Karpas-422 (cell line): ENCODE results near the gene KMT2C. TPM values are rescaled to one million over a fixed set of nuclear protein-coding genes. Genes with fewer than 3 reads are reported as not detected.
"Not testable (repeated sequence)": the region's sequence is repeated elsewhere in the genome, so short reads cannot be mapped to it uniquely, and the experiment has no call there.

Experiments
- DNase-seq: peaks from one replicate; pipeline ENCODE4 v3.0.0-alpha.2; 2015
- H2AFZ ChIP-seq: fragments of 200-600 bp; sonication (generic); 2 replicates; pipeline ENCODE4 v1.6.1; 2014; ENCODE audit warnings: antibody characterized with exemption, low read length, mixed read lengths
- H3K27ac ChIP-seq: fragments of 200-600 bp; sonication (generic); 2 replicates; pipeline ENCODE4 v1.5.1; 2014; ENCODE audit warnings: mild to moderate bottlenecking, low read length, moderate library complexity
- H3K27me3 ChIP-seq: fragments of 200-600 bp; sonication (generic); 2 replicates; pipeline ENCODE4 v1.6.1; 2014; ENCODE audit warnings: low read length, mixed read lengths
- H3K36me3 ChIP-seq: fragments of 200-600 bp; sonication (generic); 2 replicates; pipeline ENCODE4 v1.6.1; 2014; ENCODE audit warnings: low read length, mixed read lengths; ENCODE audit not compliant: insufficient read depth
- H3K4me1 ChIP-seq: fragments of 200-600 bp; sonication (generic); 2 replicates; pipeline ENCODE4 v1.6.1; 2014; ENCODE audit warnings: mild to moderate bottlenecking, low read length, mixed read lengths
- H3K4me2 ChIP-seq: fragments of 200-600 bp; sonication (generic); 2 replicates; pipeline ENCODE4 v1.6.1; 2014; ENCODE audit warnings: low read length, low read depth, mild to moderate bottlenecking; ENCODE audit not compliant: poor library complexity, severe bottlenecking
- H3K4me3 ChIP-seq: fragments of 200-600 bp; sonication (generic); 2 replicates; pipeline ENCODE4 v1.5.1; 2014; ENCODE audit warnings: mild to moderate bottlenecking, antibody characterized with exemption, low read length, mixed read lengths
- H3K79me2 ChIP-seq: fragments of 200-600 bp; sonication (generic); 2 replicates; pipeline ENCODE4 v1.6.1; 2014; ENCODE audit warnings: mild to moderate bottlenecking, low read length, mixed read lengths
- H3K9ac ChIP-seq: fragments of 200-600 bp; sonication (generic); 2 replicates; pipeline ENCODE4 v1.6.0; 2014; ENCODE audit warnings: low read length
- H3K9me2 ChIP-seq: fragments of 200-600 bp; sonication (generic), shearing (Covaris generic); replicated peaks from 2 replicates; pipeline ENCODE4 v1.6.0; 2014; ENCODE audit warnings: mild to moderate bottlenecking, low read length, moderate library complexity; ENCODE audit not compliant: insufficient read depth
- H3K9me3 ChIP-seq: fragments of 300-700, 200-600 bp; sonication (generic); 2 replicates; pipeline ENCODE4 v1.6.1; 2014; ENCODE audit warnings: low read length, mixed read lengths
- H4K20me1 ChIP-seq: fragments of 200-600 bp; sonication (generic); 2 replicates; pipeline ENCODE4 v1.6.1; 2014; ENCODE audit warnings: mild to moderate bottlenecking, antibody characterized with exemption, low read length, low read depth; ENCODE audit not compliant: insufficient read depth
- total RNA-seq: library from RNA; depleted of rRNA; stranded (reverse); fragments of >200 nt; shearing (Covaris generic); gene quantifications from 2 replicates; pipeline ENCODE4 v1.2.3, GENCODE V29; 2014; ENCODE audit warnings: low replicate concordance

KMT2C gene
- total RNA-seq, 1 experiment from 2014 or later = 70.7 TPM

GRCh38 chr7:152384235-152385200 lies 51.3 kb downstream of the KMT2C start:
- H3K4me1 ChIP-seq = peaks cover 14% of the 10 kb centered on the region
- DNase-seq, H3K9me3 ChIP-seq, H3K9ac ChIP-seq, H3K27me3 ChIP-seq, H2AFZ ChIP-seq, H3K4me2 ChIP-seq, H3K4me3 ChIP-seq, H3K9me2 ChIP-seq, H3K27ac ChIP-seq, H4K20me1 ChIP-seq, H3K36me3 ChIP-seq: not testable (repeated sequence)
- peaks cover 91% of the 10 kb centered on the region for H3K79me2 ChIP-seq

DNA sequence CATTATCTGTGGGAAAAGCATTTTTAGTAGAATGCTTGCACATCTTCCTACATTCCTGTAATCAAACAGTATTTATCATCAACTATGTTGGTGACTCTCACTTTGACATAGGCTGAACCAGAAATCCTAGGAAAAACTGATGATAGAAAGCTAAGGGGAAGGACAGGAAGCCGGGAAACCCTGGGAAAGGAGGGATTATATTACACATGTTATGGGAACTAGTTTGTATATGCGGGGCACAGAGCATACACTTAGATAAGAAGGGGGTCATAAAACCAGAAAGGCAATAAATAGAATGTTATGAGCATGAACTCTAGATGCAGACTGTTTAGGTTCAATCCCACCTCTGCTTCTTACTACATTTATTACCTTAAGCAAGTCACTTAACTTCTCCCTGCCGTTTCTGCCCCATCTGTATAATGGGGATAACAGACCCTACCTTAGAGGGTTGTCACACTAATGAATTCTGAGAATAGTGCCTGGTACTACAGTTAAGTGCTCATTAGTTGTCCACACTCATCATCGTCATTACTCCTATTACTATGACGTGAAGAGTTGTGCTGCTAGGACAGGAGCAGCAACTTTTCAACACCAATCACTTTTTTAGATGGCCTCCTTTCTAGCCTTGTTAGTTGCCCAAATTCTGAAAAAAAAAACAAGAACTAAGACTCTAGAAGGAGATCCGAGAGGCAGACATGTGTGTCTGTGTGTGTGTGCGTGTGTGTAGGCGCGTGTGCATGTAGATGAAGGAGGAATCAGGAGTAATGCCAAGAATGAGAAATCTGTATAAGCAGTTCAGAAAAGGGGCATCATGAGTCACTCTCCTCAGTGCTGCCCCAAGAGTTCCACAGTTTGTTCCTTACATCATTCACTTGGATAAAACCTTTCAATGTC lies 52.2 kb downstream of the KMT2C start:
- H4K20me1 ChIP-seq = no peaks in the 10 kb centered on the region

GRCh38 chr7:152382244-152382643 lies 53.6 kb downstream of the KMT2C start:
- Histone ChIP-seq H2AFZ (no peak overlapping the region), H3K9me2 (no peaks in the 10 kb centered on the region), H3K9me3 (peaks cover 7% of the 10 kb centered on the region), H3K36me3 (no peaks in the 10 kb centered on the region), H3K79me2 (peaks cover 93% of the 10 kb centered on the region), H3K9ac (no peak overlapping the region), H3K4me3 (no peak overlapping the region), H3K27me3 (no peaks in the 10 kb centered on the region), H4K20me1 (no peaks in the 10 kb centered on the region), H3K4me1 (peaks cover 14% of the 10 kb centered on the region), H3K4me2 (no peak overlapping the region), H3K27ac (no peak overlapping the region)
- DNase-seq = no peak

More for the DNA sequence above, 52.2 kb downstream of the KMT2C start:
- Histone ChIP-seq H3K79me2 (peaks cover 92% of the 10 kb centered on the region), H2AFZ (no peak overlapping the region), H3K4me1 (peaks cover 14% of the 10 kb centered on the region), H3K27me3 (no peaks in the 10 kb centered on the region), H3K4me2 (no peak overlapping the region), H3K9me2 (no peaks in the 10 kb centered on the region), H3K36me3 (no peaks in the 10 kb centered on the region), H3K4me3 (no peak overlapping the region), H3K9ac (no peak overlapping the region), H3K27ac (no peak overlapping the region), H3K9me3 (peaks cover 7% of the 10 kb centered on the region)
- DNase-seq = no peak

- H4K20me1 ChIP-seq, H3K4me3 ChIP-seq, H2AFZ ChIP-seq, DNase-seq, H3K36me3 ChIP-seq, H3K9me2 ChIP-seq, H3K27ac ChIP-seq, H3K9ac ChIP-seq, H3K4me2 ChIP-seq, H3K9me3 ChIP-seq, H3K27me3 ChIP-seq: not testable (repeated sequence)
- Histone ChIP-seq H3K79me2 (peaks cover 92% of the 10 kb centered on the region), H3K4me1 (peaks cover 14% of the 10 kb centered on the region)
These were observed 54.7 kb downstream of the KMT2C start for GRCh38 chr7:152380931-152381578.

DNA sequence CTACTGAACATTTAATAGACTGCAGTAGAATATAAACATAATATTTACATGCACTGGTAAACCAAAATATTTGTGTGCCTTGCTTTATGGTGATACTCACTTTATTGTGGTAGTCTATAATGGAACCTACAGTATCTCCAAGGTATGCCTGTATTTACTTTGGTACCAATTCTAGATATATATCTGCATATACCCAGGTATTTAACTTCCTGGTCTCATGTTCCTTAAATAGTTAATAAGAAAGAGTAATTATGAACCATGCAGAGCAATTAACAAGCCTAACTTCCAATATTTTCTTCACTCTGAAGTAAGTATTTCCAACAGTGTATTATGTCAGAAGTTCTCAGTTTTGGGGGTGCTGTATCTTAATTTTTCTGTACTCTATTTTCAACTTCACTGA lies 57.3 kb downstream of the KMT2C start:
- H3K79me2 ChIP-seq = peaks cover 97% of the 10 kb centered on the region
- H3K27ac ChIP-seq, H2AFZ ChIP-seq, DNase-seq, H3K4me3 ChIP-seq, H3K36me3 ChIP-seq, H3K4me2 ChIP-seq, H3K9me2 ChIP-seq, H4K20me1 ChIP-seq, H3K9me3 ChIP-seq, H3K27me3 ChIP-seq, H3K9ac ChIP-seq: not testable (repeated sequence)
- peaks cover 10% of the 10 kb centered on the region; the same call in 1 of the 2 replicates for H3K4me1 ChIP-seq

- peaks cover 97% of the 10 kb centered on the region for H3K79me2 ChIP-seq
- DNase-seq, H4K20me1 ChIP-seq, H3K27ac ChIP-seq, H3K36me3 ChIP-seq, H3K4me3 ChIP-seq, H3K9me2 ChIP-seq, H3K9ac ChIP-seq, H3K4me1 ChIP-seq, H3K4me2 ChIP-seq, H2AFZ ChIP-seq, H3K9me3 ChIP-seq, H3K27me3 ChIP-seq: not testable (repeated sequence)
These were observed 58.9 kb downstream of the KMT2C start for GRCh38 chr7:152376716-152377484.

DNA sequence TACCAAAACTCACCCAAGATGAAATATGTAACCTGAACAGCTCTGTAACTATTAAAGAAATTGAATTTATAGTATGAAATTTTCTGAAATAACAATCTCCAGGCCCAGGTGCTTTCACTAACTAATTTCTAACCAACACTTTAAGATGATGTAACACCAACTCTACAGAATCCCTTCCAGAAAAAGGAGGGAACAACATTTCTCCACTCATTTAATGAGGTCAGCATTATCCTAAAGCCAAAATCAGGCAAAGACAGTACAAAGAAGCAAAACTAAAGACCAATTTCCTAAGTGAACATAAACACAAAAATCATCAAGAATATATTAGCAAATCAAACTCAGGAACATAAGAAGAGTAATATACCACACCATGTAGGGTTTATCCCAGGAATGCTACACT lies 65.5 kb downstream of the KMT2C start:
- Histone ChIP-seq H3K4me3 (no peak overlapping the region), H3K9me3 (no peaks in the 10 kb centered on the region), H4K20me1 (peaks cover 25% of the 10 kb centered on the region), H3K9ac (no peak overlapping the region), H3K36me3 (peaks cover 4% of the 10 kb centered on the region; the same call in 1 of the 2 replicates), H3K4me2 (no peak overlapping the region), H3K27ac (no peak overlapping the region), H3K4me1 (peaks cover 4% of the 10 kb centered on the region), H3K9me2 (no peaks in the 10 kb centered on the region), H2AFZ (no peak overlapping the region), H3K27me3 (no peaks in the 10 kb centered on the region), H3K79me2 (peaks cover 99% of the 10 kb centered on the region)
- DNase-seq = no peak
